ENCODE measurements around the gene KL.

GRCh38 chr13:33070713-33071112 is 54.5 kb downstream of the KL start:
- TF ChIP-seq POLR2A (IDR thresholded peaks at IDR 0.05) (no peak), CTCF (IDR thresholded peaks at IDR 0.05) (no peak)
